KOPT-K1 (cell line): ENCODE measurements around the gene GALNT2.

Experiments used
- H3K27ac ChIP-seq: fragments of 200-600 bp; sonication (generic); 2 replicates; pipeline ENCODE4 v1.5.1; 2016; ENCODE audit warnings: antibody characterized with exemption, mild to moderate bottlenecking, low read depth, low read length; ENCODE audit not compliant: poor library complexity, severe bottlenecking
- H3K36me3 ChIP-seq: fragments of 200-600 bp; sonication (generic); 2 replicates; pipeline ENCODE4 v1.5.1; 2017; ENCODE audit warnings: antibody characterized with exemption, mild to moderate bottlenecking, low read length, moderate library complexity; ENCODE audit not compliant: insufficient read depth
- H3K9me3 ChIP-seq: fragments of 200-600 bp; sonication (generic); 2 replicates; pipeline ENCODE4 v1.5.1; 2017; ENCODE audit warnings: antibody characterized with exemption, low read length, mild to moderate bottlenecking; ENCODE audit not compliant: insufficient read depth, poor library complexity, severe bottlenecking

Gene GALNT2

DNA sequence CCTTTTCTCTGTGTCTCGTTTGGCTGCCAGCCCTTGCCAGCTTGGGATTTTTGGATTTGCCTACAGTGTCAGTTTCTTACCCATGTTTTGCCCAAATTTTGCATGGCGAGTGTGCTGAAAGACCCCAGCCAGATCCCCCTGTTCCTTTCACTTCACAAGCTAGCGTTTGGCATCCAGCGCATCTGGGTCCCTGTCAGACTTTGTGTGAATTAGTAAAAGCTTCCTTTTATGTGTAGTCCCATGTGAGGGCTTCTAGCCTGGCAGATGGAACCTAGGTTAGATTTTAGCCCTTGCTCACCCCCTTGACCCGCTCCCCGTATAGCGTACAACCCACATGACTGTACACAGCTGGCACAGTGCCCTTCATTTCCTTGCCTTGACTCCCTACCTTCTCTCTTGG, 22.3 kb upstream of the GALNT2 start:
- Histone ChIP-seq H3K27ac (no peak overlapping the region), H3K36me3 (no peaks in the 10 kb centered on the region), H3K9me3 (no peaks in the 10 kb centered on the region)

DNA sequence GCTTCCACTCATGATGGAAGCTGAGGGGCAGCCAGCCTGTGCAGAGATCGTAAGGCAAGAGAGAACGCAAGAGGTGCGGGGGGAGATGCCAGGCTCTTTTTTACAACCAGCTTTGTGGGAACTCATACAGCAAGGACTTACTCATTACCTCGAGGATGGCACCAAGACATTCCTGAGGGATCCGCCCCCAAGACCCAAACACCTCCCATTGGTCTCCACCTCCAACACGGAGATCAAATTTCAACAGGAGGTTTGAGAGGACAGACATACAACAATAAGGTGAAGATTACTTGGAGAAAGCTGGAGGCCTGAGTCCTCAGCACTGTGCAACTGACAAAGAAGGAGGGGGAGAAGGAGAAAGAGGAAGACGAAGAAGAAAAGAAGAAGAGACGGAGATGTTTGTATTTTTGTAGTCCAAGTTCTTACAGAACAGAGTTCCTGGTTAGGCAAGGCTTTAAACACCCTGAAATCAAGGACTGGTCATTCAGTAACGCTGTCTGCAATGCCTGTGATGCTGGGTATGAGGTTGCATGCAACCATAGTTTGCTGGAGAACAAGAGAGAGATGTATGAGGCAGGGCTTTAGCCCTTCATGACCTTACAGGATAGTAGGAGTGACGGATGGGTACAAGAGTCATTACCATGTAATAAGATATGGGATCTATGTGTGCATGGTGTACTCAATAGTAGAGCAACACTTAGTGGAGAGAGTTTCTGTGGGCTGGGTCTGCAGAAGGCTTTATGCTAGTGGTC, 19.7 kb upstream of the GALNT2 start:
- Histone ChIP-seq H3K36me3 (no peaks in the 10 kb centered on the region), H3K9me3 (no peaks in the 10 kb centered on the region), H3K27ac (no peak overlapping the region)

DNA sequence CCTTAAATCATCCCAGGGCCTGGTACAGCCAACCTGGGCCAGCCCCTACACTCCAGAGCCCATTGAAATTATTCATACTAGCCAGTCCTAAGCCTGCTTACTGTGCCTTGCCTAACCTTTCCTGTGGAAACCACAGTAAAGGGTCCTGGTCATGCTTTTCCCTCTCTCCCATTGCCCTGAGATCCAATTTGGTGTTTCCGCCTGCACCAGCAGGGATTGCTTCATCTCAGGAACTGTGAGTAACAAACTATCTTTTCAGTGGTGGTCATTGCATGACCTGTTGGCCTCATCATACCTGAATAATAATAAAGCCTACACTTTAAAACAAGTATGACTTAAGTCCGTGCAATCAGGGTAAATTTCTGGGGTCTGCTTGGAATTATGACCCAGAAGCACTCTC, 18.7 kb upstream of the GALNT2 start:
- Histone ChIP-seq H3K36me3 (no peaks in the 10 kb centered on the region), H3K9me3 (no peaks in the 10 kb centered on the region), H3K27ac (no peak overlapping the region)

DNA sequence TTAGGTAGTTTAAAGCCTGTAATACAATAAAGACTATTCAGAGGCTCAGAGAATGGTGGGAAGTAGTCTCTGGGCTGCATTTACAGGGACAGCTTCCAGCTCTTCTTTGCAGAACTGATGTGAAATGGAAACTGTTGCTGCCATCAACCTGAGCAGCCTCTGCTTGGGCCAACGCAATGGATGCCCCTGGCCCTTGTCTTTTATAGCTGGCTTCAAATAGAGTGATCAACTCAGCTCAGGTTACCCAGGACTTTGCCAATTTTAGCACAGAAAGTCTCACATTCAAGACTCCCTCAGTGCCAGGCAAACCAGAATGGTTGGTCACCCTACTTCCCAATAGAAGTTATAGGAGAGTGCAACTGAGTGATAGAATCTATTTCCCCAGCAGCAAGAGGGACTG, 18.1 kb upstream of the GALNT2 start:
- H3K36me3 ChIP-seq, result no peaks in the 10 kb centered on the region
- no peak overlapping the region for H3K27ac ChIP-seq
- H3K9me3 ChIP-seq, result no peaks in the 10 kb centered on the region

DNA sequence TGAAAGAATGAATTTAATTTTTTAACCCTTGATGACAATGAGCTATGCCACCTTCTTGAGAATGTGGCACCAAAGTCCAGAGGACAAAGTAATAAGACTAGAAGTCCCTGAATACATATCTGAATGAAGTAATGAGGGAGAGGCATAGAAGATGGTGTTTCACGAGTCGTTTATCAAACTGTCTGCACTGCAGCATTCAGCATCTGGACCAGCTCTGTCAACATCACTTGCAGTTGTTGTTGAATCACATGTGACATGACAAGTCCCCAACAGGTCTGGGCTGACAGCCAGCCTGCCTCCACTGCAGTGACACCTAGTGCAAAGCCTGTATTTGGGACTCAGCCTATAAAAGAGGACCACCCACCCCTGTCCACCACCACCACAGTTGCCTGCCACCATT, 17.3 kb upstream of the GALNT2 start:
- no peak overlapping the region for H3K27ac ChIP-seq
- no peaks in the 10 kb centered on the region for H3K36me3 ChIP-seq
- H3K9me3 ChIP-seq, result no peaks in the 10 kb centered on the region

DNA sequence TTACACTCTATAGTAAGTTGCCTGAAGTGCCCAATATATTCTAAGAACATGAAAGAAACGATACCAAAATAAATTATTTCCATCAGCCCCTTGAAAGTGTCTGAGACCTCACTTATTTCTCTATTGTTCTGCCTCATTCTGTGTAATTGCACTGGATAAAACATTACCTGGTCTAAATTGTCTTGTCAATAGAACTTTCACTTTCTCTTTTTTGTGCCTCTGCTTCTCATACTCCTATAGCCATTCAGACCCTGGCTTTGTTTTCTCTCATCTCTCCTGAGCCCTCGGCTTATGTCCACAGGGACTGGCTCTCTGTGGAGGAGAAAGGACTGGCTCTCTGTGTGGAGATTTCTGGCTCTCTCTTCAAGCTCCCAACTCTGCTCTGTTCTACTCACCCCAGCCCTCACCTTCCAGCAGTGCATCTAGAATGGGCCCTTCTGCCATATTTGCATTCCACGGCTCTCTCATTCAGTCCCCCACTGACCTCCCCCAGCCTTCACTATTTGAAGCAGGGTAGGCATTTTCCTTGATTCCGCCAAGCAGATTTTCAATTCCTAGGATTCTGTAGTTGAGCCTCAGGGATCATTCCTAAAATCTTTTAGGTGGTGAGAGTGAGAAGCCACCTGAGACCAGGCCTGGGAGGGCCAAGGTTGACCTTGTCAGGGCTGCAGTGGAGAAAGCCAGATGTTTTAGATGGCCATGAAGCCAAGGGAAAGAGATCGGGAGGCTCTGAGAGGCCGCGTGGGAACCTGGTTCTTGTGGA, 15.9 kb upstream of the GALNT2 start:
- H3K36me3 ChIP-seq, result no peaks in the 10 kb centered on the region
- no peaks in the 10 kb centered on the region for H3K9me3 ChIP-seq
- H3K27ac ChIP-seq, result peak overlapping the region; percentile 62

DNA sequence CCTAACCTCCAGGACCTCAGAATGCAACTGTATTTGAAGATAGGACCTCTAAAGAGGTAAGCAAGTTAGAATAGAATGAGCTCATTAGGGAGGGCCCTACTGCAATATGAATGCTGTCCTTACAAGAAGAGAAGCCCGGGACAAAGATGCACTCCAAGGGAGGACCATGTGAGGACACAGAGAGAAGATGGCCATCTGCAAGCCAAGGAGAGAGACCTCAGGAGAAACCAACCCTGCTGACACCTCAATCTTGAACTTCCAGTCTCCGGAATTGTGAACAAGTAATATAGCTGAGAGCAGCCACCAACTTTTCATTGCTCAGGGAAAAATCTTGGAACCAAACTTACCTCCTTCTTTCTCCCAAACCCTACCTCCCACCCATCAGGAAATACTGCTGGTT, 15.0 kb upstream of the GALNT2 start:
- no peak overlapping the region for H3K27ac ChIP-seq

DNA sequence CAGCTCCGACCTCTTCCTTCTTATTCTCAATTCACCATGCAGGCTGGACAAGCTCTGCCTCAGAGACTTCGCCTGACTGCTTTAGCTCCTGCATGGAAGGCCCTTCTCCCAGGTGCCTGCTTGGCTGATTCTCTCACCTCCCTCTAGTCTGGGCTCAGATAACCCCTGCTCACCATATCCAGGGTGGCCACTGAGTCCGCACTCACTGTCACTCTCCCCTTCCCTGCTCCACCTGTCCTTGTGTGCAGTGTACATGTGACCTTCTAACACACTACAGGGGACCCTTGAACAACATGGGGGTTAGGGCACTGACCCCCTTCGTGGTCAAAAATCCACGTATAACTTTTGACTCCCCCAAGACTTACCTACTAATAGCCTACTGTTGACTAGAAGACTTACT, 14.4 kb upstream of the GALNT2 start:
- Histone ChIP-seq H3K36me3 (no peaks in the 10 kb centered on the region), H3K27ac (no peak overlapping the region)

More for the DNA sequence above, 15.0 kb upstream of the GALNT2 start:
- Histone ChIP-seq H3K9me3 (no peaks in the 10 kb centered on the region), H3K36me3 (no peaks in the 10 kb centered on the region)

DNA sequence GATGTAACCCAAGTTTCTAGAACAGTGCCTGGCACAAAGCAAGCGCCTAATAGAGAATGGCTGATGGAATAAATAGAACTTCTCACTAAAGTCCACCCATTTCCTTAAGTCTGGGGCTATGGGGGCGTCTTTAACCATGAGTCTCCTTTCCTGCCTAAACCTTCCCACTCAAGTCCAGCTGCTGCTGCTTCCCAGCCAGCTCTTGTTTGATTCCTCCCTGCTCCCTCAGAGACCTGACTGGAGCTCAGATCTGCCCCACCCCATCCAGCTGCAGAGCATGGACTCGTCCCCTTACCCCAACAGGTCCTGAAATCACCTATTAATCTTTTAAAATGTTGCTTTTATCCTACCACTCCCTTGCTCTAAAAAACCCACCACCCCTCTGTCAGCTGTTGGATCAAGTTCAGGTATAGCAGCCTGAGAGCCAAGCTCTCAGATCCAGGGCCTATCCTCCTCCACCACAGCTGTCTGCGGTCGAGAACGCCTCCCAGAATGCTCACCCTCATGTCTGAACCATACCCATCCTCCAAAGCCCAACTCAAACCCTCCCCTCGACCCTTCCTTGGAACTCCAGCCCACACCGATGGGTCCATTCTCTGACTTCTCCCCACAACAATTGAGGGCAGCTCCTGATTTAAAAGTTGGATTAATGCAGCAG, 12.8 kb upstream of the GALNT2 start:
- Histone ChIP-seq H3K27ac (no peak overlapping the region), H3K9me3 (no peaks in the 10 kb centered on the region), H3K36me3 (no peaks in the 10 kb centered on the region)

More for the DNA sequence above, 14.4 kb upstream of the GALNT2 start:
- H3K9me3 ChIP-seq, result no peaks in the 10 kb centered on the region

DNA sequence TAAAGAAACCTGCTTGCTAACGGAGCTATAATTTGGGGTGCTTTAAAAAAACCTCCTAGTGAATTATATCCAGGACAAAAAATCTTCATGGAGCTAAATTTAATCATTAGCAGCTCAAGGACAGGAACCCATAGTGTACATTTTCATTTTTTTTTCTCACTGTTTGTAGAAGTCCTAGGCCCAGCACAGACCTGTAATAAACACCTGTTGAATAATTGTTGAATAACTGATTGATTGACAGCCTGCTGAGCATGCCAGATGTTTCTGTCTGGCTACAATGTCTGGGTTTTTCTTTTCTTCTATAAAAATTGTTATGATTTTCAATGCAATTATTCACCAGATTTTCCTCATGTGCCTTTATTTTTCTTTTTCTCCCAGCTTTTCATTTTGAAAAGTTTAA, 10.9 kb upstream of the GALNT2 start:
- H3K36me3 ChIP-seq, result no peaks in the 10 kb centered on the region
- H3K9me3 ChIP-seq, result no peaks in the 10 kb centered on the region
- no peak overlapping the region for H3K27ac ChIP-seq

DNA sequence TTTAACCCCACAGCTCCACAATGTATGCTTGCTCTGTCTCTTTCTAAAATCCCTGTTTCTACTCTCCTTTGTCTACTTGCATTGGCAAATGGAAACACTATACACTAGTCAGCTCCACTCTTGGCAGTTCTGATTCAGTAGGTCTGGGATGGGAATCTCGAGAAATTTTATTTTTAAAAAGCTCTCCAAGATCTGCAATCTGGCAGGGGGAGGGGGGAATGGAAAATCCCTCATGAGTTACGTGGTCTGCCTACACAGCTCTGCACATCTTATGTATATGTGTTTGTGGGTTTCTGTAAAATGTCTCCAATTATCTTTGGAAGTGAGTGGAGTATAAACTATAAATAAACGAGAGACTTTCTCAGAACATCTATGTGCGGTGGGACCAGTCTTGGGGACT, 9.9 kb upstream of the GALNT2 start:
- H3K9me3 ChIP-seq, result peaks cover under 1% of the 10 kb centered on the region
- no peaks in the 10 kb centered on the region for H3K36me3 ChIP-seq
- H3K27ac ChIP-seq, result no peak overlapping the region

DNA sequence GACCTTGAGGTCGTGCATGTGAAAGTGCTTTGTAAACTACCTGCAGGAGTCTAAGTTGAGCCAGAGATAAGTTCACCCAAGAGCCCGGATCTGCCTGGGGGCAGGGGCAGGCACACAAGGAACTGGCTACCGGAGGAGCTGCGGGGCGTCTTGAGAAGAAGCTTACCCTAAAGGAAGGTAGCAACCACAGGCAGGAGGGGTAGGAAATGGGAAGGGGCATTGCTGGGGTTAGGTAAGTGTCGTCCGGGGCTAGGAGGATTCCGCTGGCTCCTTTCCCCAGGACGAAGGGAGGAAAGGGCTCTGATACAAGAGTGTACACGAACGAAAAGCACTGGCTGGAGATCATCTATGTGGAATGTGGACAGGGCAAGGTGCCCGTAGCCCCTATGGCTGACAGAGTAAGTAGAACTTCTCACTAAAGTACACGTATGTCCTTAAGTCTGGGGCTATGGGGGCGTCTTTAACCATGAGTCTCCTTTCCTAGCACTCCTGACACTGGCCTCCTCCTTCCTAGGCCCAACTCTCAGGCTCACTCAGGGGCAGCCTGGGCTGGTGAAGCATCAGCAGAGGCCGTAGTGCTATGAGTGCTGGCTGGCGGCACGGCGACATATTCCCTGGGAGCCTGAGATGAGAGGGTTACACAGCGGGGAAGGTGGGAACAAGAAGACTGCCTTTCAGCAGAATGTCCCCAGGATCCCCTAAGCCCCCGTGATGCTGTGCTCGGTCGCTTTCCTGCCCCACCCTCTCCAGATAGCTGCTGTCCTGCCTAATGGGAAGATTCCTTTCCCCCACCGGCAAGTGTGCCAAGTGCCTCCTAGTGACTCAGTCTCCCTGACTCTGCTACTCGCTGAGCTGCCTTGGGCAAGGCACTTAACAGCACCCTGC, 9.1 kb upstream of the GALNT2 start:
- Histone ChIP-seq H3K27ac (no peak overlapping the region), H3K9me3 (peaks cover 7% of the 10 kb centered on the region), H3K36me3 (no peaks in the 10 kb centered on the region)

DNA sequence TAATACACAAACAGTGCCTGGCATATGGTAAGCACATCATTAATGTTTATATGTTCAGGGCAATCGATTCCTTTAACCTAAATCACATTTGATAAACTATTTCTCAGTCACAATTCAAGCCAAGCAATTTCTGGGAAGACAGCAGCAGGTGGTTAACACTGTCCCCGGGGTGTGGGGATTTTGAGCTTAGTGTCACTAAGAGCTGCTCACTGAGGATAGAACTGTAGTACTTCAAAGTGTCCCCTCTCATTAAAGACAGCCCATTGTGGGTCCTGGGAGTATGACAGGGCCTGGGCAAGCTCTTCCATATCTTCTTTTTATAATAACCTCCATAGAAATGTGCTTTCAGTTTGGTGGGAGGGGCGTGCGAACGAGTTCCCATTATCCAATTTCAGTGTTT, 8.4 kb upstream of the GALNT2 start:
- H3K27ac ChIP-seq, result no peak overlapping the region
- H3K9me3 ChIP-seq, result peaks cover 10% of the 10 kb centered on the region
- H3K36me3 ChIP-seq, result no peaks in the 10 kb centered on the region

DNA sequence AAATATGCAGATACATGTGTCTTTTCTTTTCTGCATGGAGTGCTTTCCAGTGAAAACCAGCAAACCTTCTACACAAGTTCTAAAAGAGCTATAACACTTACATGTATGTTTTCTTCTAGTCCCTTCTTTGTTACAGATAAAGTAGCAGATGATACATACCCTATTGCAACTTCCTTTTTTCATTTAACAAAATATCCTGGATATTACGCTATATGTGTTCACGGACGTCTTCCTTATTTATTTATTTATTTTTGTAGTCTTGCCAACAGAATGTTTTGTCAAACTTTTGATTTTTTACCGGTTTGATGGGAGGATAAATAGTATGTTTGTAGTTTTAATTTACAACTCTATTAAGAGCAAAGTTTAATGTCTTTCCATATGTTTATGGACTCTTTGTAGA, 5.2 kb upstream of the GALNT2 start:
- Histone ChIP-seq H3K9me3 (peaks cover 22% of the 10 kb centered on the region), H3K36me3 (no peaks in the 10 kb centered on the region), H3K27ac (no peak overlapping the region)

DNA sequence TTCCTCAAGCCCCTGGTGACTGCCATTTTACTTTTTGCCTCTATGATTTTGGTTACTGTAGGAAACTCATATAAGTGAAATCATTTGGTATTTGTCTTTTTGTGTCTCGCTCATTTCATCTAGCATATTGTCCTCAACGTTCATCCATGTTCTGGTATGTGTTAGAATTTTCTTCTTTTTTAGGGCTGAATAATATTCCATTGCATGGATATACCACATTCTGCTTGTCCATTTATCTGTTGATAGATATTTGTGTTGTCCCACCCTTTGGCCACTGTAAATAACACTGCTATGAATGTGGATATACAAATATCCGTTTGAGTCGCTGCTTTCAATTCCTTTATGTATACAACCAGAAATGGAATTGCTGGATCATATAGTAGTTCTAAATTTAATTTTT, 4.5 kb upstream of the GALNT2 start:
- Histone ChIP-seq H3K9me3 (peaks cover 22% of the 10 kb centered on the region), H3K27ac (no peak overlapping the region), H3K36me3 (no peaks in the 10 kb centered on the region)
